SW 1271 (cell line): ENCODE measurements around the gene ARVCF.

ENCODE experiments used
- DNase-seq, 2 experiments: peaks; one replicate each; lab custom pipeline; 2025; lab: John Stamatoyannopoulos, UW

ARVCF gene

DNA sequence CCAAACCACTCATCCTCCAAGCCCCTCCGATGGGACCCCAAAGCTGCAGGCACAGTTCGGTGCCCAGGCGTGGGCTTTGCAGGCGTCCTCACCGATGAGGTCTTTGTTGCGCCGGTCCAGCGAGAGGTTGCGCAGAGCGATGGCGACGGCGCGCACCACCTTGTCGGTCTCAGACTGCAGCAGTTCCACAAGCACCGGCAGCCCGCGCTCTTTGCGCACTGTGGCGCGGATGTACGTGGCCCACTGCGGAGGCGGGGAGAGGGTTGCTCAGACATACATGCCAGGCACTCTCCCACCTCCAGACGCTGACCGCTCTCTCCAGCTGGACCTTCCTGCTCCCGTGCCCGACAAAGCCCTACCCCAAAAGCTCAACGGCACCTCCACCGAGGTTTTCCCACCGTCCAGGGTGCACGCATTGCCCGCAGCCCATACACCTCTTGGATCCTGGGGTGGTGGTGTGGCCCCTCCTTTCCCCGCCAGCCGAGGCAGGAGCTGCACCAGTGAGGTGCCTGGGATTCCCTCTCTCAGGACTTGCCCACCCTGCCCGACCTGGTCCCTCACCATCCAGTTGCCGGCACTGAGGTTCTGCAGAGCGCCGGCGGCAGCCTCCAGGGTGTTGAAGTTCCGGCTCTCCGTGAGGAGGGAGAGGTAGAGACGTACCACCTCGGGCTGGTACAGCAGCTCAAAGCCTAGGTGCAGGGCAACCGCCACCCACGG is 42.9 kb downstream of the ARVCF start:
- DNase-seq: no peak

DNA sequence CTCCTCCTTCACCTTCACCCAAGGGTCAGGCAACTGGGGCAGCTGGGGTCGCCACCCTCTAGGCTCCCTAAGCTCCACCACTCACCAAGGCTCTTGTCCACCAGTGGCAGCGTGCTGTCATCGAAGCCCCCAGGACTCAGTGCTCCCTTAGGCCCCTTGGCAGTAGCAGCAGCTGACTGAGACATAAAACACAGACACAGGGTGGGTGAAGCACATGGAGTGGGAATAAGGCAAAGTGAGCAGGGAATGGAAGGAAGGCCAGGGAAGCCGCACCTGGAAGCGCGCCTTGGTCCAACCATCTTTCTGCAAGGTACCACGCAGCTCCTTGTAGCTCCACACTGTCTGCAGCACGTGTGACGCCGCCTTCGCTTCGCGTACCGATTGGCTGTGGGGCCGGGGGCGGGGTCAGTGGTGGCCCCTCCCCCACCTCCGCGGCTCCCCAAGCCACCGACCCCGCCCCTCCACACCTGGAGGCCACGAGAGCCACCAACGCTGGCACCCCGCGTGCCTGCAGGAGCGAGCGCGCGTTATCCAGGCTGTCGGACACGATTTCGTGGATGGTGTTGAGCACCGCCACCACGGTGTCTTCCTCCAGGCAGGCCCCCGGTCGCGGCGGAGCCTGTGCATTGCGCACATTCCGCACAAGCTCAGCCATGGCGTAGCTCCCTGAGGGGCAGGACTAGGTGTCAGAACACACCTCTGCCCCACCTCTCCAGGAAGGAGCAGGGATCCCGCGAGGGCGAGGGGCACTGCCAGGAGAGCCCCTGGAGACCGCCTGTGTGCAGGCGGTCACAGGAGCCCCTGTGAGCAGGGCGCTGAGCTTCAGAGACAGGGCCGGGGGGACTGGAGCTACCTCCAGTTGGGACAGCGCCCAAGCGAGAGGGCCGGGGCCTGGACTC is 43.7 kb downstream of the ARVCF start:
- DNase-seq: no peak

DNA sequence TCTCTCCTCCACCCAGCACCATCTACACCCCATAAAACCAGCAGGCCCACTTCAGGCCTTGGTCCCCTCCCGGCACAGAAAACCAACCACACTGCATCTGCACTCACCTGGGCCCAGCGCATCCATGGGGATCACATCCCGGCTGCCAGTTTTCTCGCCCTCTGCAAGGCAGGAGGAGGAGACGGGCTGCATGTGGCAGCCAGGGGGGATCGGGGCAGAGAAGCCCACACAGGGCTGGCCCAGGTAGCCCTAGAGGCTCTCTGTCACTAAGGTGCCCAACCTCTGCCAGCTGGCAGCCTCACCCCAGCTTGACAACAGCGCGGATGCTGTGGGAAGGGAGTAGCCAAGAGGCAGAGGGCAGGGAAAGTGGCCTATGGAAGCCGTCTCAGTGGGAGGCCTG is 44.4 kb downstream of the ARVCF start:
- no peak for DNase-seq

DNA sequence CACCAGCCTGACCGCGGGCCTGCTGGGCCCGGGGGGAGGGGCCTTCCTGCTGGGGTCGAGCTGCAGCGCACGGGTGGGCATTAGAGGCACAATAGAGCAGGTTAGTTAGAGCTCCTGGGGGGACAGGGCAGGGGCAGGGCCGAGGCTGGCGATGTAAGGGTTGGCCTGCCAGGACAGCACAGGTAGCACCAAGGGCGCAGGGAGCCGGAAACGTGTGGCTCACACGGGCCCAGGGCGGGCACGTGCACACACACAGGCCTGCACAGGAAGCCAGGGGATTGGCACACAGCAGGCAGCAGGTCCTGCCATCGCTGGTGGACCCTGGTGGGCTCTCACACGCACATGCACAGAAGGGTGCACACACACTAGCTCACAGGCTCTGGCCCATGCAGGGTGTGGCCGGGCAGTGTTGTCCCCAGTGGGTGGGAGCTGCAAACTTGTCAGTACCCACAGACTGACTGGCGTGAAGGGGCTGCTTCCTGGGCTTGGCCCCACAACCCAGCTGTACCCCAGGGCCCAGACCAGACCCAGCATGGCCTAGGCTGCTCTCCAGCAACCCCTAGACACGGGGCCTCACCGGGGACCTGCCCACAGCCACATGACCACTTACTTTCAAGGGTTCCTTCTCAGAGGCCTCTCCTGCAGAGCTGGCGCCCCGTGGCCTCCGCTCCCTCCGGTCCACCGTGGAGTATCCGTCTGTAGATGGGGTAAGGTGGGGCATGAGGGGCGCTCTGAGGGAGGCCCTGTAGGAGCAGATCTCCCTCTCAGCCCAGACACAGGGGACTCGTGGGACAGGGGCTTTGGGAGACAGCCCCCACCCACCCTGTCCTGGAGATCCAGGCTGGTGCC is 45.1 kb downstream of the ARVCF start:
- no peak for DNase-seq

DNA sequence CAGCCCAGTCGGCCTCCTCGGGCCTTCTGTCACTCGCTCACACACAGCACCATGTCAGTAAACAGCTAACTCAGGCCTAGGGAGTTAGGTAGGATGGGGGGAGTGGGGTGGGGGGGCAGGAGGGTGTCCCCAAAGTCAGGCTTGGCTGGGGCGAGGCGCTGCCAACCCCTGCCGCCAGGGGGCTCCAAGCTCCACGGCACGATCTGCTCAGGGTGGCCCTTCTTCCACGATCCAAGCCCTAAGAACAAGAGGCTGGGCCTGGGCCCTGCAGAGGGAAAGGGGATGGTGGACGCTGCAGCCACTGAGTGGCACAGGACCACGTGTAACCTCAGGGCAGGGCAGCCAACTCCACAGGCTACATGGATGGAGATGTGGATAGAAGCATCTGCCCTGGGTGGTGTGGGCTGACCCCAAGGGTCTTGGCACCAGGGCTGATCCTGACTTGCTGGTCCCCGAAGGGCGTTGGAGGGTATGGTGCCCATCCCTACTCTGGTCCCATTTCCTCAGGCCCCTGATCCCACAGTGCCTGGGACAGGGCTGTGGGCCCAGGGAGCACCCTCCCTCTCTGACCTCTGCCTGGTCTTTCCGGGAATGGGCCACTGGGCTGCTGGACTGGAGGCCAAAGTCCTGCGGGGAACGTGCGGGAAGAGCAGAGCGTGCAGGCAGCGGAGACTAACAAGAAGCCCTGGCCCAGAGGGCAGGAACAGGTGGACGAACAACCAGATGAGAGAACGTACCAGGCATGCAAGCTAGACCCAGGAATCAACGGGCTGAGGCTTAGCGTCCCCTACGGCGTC is 45.9 kb downstream of the ARVCF start:
- peak in 1 of 2 experiments; percentile 31 for DNase-seq

DNA sequence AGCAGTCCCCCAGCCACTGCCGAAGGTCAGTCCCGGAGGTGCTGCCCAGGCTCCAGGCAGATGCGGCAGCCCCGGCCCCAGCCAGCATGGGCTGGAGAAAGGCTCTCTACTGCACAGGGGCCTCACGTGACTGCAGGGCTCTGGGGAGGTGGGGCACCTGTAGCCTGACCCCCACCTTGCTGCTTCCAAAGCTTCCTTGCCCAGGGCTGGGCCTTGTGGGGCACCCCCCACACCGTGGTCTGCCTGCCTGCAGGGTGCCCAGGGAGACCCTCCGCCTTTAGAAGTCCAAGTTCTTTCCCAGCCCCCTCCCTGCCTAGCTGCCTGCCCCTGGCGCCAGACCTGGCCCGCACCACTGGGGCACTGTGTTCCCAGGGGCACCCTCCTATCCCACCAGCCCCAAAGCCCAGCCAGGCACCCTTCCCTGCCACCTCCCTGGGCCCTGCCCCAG is 46.6 kb downstream of the ARVCF start:
- DNase-seq: no peak

DNA sequence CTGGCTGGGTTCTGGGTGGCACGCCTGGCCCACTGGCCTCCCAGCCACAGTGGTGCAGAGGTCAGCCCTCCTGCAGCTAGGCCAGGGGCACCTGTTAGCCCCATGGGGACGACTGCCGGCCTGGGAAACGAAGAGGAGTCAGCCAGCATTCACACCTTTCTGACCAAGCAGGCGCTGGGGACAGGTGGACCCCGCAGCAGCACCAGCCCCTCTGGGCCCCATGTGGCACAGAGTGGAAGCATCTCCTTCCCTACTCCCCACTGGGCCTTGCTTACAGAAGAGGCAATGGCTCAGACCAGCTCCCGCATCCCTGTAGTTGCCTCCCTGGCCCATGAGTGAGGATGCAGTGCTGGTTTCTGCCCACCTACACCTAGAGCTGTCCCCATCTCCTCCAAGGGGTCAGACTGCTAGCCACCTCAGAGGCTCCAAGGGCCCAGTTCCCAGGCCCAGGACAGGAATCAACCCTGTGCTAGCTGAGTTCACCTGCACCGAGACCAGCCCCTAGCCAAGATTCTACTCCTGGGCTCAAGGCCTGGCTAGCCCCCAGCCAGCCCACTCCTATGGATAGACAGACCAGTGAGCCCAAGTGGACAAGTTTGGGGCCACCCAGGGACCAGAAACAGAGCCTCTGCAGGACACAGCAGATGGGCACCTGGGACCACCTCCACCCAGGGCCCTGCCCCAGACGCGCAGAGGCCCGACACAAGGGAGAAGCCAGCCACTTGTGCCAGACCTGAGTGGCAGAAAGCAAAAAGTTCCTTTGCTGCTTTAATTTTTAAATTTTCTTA is 47.3 kb downstream of the ARVCF start:
- DNase-seq: no peak

DNA sequence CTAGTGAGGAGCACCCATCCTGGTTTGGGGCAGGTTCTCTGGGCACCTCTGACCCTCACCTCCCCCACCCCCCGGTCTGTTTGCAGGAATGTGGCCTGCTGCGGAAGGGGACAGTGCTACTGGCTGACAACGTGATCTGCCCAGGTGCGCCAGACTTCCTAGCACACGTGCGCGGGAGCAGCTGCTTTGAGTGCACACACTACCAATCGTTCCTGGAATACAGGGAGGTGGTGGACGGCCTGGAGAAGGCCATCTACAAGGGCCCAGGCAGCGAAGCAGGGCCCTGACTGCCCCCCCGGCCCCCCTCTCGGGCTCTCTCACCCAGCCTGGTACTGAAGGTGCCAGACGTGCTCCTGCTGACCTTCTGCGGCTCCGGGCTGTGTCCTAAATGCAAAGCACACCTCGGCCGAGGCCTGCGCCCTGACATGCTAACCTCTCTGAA is 48.2 kb downstream of the ARVCF start:
- DNase-seq: no peak

DNA sequence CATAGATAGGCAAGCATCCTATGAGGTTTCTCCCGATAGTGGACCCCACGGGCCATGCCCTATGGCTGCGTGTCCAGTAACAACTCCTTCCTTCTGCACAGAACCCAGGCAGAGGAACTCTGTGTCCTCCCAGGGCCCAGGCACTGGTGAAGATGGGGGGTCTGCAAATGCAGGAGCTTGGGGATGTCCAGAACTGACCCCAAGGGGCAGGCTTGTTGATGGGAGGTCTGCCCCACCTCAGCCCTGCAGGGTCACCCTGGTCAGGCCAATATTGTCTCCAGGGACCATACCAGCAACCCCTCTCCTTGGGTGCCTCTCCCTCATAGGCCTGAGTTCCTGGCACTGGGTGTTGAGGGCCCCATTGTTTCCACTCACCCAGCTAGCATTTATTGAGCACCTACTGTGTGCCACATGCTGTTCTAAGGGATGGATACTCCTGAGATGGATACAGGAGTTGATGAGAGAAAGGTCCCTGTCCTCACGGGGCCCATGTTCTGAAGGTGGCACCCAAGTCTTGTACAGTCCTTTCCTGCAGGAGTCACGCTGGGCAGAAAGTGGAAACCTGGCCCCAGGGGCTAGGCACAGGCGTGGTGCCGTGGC is 48.7 kb downstream of the ARVCF start:
- DNase-seq: no peak

DNA sequence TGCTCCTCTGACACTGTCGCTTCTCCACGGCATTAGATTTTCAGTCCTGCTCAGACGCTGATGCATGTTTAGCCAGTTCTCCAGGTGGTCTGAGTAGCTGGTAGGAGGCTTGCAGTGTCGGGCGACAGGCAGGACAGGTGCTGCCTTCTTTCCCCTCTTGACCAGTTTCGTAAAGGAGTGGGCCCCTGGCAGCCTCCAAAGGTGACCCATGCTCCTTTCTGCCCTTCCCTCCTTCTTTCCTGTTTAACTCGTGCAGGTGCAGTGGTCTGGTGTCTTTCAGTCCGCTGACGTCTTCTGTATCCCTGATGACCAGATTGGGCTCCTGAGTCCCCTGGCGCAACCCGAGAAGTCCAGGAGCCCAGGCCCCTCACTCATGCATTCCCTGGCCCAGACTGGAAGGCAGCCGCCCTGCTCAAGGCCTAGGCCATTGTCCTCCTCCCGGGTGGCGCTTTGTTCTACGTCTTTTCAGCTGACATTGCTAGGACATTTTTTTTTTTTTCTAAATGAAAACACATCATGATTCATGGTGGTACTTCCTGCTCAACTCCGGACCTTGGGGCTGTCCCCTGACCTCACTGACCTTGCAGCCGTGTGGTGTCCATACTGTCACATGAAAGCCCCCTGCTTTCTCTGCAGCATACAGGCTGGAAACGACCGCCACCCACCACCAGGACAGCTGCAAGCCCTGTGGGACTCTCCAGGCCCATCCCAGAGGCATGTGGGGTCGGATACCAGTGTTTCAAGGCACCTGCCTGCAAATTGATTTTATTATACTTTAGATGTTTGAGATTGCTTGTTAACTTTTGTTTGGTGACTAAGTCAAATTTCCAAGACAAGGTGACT is 49.5 kb downstream of the ARVCF start:
- no peak for DNase-seq

DNA sequence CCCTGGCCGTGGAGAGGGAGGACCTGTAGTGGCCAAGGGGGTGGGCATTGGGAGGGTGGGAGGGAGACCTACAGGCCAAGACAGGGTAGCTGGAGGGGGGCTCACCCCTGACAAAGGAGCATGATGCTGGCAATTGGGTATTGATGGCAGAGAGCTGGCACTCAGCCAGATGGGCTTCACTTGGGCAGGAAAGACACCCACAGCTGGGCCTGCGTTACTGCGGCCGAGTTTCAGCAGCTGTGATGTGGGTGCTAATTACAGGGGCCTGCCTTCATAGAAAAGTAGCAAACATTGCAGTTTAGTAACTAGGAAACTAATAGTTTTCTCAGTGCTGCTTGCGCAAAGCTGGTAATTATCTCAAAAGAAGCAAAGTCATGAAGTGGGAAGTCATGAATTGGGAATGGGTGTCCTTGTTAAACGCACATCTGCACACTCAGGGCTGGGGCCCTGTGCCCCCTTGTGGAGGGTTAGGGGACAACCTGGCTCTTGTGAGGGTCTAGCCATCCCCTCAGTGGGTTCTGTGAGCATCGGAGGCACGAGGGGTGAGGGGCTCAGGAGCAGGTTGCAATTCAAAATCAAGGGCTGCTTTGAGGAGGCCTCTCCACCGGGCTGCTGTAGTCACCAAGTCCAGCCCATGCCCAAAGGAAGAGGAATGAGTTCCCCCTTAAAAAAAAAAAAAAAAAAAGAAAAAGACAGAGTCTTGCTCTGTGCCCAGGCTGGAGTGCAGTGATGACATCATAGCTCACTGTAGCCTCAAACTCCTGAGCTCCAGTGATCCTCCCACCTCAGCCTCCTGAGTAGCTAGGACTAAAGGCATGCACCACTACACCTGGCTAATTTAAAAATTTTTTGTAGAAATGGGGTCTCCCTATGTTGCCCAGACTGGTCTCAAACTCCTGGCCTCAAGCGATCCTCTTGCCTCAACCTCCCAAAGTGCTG is 50.6 kb downstream of the ARVCF start:
- DNase-seq: no peak

DNA sequence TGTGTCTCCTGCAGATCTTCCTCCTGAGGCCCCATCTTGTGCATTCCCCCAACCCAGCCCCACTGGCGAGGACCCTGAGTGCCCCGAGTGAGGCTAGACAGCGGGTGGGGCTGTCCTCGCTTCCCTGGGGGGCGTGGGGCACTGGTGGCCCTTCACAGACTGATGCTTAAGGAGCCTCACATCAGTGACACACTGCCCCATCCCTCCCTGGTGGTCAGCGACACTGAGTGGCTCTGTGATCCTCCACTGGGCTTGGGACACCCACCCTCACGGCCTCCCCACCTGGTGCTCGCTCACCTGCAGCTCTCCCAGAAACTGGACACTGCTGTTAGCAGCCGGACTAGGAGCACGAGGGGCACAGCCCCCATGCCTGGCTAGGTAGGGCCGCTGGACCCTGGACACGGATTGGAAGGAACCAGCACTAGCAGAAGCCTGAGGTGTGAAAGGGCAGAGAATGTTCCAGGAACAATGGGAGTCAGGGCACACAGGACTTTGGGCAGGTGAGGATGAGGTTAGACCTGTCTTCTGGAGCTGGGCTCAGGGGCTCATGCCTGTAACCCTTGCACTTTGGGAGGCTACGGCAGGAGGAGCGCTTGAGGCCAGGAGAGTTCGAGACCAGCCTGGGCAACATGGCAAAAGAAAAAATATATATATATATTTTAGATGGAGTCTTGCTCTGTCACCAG is 51.8 kb downstream of the ARVCF start:
- DNase-seq: no peak

DNA sequence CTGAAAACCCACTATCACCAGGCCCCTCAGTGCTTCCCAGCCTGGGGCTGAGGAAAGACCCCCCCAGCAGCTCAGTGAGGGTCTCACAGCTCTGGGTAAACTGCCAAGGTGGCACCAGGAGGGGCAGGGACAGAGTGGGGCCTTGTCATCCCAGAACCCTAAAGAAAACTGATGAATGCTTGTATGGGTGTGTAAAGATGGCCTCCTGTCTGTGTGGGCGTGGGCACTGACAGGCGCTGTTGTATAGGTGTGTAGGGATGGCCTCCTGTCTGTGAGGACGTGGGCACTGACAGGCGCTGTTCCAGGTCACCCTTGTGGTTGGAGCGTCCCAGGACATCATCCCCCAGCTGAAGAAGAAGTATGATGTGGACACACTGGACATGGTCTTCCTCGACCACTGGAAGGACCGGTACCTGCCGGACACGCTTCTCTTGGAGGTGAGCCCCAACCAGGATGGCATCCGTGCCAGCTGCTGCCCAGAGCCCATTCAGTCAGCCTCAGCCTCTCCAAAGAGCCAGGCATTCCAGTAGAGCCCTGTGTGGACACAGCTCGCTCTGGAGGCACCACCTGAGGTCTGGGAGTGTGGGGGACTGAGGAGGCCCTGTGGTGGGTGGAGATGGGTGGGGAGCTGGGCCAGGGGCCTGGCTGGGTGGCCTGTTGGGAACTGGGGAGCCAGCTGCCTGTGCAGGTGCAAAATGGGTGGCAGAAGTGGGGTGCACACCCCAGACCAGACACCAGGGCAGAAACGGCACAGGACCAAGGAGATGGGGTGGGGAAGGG is 52.6 kb downstream of the ARVCF start:
- DNase-seq: no peak

DNA sequence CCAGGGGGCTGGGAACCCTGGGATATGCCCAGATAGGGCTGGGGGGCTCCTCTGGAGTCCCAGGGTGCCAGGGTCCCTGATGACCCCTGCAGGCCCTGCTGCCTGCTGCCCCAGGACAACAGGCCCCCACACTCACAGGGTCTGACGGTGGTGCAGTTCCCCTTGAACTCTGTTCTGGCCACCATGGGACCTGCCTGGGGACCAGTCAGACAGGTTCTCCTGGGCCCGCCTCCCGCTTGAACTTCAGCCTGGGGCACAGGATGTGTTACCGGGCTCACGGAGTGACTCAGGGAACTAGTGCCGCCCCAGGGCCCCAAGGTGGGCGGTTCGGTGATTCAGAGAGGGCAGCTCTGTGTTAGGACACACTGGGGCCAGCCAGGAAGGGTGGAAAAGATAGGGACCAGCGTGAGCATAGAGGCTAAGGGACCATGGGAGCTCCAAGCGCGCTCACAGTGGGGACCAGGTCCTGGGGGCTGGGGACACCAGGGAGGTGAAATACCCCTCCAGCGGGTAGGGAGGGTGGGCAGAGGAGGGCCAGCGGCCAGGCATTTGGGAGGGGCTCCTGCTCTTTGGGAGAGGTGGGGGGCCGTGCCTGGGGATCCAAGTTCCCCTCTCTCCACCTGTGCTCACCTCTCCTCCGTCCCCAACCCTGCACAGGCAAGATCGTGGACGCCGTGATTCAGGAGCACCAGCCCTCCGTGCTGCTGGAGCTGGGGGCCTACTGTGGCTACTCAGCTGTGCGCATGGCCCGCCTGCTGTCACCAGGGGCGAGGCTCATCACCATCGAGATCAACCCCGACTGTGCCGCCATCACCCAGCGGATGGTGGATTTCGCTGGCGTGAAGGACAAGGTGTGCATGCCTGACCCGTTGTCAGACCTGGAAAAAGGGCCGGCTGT is 53.5 kb downstream of the ARVCF start:
- peak; percentile 50 to 57 for DNase-seq

DNA sequence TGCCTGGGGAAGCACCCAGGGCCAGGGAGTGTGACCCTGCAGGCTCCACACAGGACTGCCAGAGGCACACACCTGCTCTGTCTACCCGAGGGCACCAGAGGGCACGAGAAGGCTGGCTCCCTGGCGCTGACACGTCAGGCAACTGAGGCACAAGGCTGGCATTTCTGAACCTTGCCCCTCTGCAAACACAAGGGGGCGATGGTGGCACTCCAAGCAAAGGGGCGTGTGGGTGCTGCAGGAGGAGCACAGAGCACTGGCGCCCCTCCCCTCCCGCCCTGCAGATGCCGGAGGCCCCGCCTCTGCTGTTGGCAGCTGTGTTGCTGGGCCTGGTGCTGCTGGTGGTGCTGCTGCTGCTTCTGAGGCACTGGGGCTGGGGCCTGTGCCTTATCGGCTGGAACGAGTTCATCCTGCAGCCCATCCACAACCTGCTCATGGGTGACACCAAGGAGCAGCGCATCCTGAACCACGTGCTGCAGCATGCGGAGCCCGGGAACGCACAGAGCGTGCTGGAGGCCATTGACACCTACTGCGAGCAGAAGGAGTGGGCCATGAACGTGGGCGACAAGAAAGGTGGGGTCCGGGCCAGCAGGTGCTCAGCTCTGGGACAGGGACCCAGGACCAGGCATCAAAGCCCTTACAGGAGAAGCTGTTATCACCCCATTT is 54.2 kb downstream of the ARVCF start:
- peak; percentile 50 to 52 for DNase-seq
